Superior temporal gyrus (tissue), 1 donor: ENCODE results near the gene PTPRD.
A peak's percentile ranks its signal among the peaks of the same experiment; 100 is the strongest.

Experiments used
- DNase-seq: peaks from one replicate; pipeline ENCODE4 v3.0.0-alpha.2; 2016; ENCODE audit errors: extremely low spot score

PTPRD gene

DNA sequence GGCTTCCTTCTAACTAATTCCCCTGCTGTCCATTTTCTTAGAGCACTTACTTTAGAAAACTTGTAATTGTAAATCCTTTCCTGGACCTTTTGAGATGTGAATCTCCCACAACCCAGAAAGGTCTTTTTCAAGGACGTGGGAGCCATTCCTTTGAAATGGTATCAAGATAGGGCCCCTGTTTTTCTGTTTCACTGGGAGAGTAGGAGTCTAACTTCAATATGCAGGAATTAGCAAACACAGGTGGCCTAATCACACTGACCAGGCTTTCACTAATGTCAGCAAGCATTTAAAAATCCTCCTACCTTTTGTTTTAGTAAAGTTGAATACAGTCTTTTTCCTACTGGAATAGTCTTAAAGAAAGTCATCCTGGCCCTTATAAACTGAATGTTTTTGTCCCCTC lies 558.3 kb downstream of the PTPRD start:
- DNase-seq = no peak

DNA sequence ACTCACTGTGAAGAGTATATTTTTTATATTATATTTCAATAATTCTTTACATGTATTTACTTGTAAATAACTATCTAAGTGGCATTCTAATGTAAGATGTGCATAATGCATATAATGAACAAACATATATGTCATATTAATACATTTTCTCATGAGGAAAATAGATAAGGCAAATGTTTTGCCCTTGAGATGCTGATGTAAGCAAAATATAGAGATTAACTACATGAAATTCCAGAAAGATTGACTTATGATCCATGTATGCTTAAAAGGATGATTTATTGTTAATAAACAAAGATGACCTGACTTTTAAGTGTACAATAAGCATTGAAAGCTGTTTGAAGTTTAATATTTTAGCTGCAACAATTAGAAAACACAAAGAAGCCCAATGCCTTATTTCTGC lies 559.9 kb downstream of the PTPRD start:
- DNase-seq = no peak

DNA sequence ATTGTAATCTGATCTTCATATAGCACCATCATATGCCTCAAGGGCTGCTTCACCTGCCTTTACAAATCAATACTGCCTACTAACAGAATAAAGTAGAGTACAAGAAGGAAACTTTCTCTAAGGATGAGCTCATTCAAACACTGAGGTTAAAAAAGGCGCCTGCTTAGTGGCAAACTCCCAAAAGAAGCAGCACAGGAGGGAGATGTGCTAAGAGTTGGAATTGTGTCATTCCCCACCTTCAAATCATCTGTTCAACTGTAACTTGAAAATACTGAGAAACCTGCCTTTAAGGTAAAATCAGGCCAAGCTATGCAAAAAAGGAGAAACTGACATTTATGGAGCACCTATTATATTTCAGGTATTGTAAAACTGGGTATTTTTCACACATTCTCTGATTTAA lies 560.6 kb downstream of the PTPRD start:
- DNase-seq = peak; percentile 60

GRCh38 chr9:10050016-10050415 lies 562.8 kb downstream of the PTPRD start:
- no peak for DNase-seq

DNA sequence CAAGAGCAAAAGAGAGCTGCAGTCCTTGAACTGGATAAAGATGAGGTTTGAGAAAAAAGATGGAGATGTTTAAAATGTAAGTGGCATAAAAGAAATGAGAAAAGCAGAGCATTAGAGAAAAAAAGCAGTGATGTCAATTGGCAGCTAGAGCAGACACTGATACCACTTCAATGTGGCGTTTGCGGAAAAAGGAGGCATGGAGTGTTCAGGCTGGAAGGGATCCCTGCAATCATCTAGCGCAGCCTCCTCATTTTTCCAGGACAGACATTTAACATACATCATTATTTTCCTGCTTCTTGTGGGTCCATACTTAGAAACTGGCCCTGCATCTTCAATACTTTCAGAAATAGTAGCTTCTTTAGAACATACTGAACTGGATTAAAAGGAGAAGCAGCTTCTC lies 563.8 kb downstream of the PTPRD start:
- no peak for DNase-seq

- DNase-seq = no peak
Measured at GRCh38 chr9:10045598-10045997, 567.2 kb downstream of the PTPRD start.

GRCh38 chr9:10041726-10042229 lies 571.0 kb downstream of the PTPRD start:
- DNase-seq = peak; percentile 57

DNA sequence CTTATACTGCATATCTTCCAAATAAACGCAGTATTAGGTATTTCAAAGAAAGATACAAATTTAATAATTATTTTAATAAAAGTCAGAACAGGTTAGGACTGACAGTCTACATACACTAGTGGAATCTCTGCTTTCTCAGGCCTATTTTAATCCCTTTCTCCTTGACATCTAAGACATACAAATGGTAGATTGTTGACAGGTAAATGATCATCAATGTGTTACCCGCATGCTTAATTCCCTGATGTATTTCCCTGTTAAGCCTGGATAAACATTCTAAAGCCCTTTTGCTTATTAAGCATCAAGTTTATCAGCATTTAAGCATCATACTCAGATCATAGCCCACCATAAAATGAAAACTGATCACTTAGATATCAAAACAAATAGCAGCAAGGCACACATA lies 576.7 kb downstream of the PTPRD start:
- DNase-seq = no peak

DNA sequence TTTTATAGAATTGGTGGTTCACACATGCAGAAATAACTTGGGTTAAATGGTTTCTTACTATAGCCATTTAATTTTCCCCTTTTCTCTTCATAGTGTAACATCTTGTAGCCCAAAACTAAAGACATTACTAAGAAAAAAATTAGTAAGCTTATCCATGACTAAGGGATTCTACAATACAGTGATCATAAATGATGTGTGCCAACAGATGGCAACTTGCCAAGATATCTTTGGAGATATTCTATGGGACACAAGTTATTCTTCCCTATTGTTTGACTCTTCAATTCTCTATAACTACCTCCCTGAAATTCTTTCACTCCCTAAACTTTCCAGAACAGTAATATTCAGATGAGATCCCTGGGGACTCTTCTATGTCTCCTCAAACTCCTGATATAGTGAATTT lies 580.6 kb downstream of the PTPRD start:
- no peak for DNase-seq

DNA sequence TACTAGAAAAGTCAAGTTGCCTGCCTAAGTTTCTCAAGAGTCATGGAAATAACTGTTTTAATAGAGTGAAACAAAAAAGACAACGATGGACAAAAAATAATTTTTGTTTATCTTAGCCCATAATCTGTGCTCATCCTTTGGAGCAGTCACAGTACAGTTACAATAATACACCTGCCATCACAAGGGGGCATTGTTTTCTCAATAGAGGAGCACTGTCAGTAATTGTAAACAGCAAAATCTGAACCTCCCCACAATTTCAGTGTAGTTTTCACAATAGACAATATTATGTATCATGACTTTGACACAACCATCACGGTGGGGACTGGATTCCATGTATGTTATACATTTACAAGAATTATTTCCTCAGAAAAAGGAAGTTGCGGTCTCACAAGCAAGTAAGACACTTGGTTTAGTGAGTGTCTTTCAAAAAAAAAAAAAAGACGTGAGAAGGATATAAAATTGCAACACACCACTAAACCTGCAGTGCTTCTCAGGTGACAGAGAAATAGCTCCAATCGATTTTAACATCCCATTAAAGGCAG lies 586.3 kb downstream of the PTPRD start:
- DNase-seq = no peak

GRCh38 chr9:10015755-10016154 lies 597.0 kb downstream of the PTPRD start:
- no peak for DNase-seq

GRCh38 chr9:10014889-10015288 lies 597.9 kb downstream of the PTPRD start:
- no peak for DNase-seq

GRCh38 chr9:10009401-10009800 lies 603.4 kb downstream of the PTPRD start:
- no peak for DNase-seq

- no peak for DNase-seq
Measured at GRCh38 chr9:10008101-10008799, 604.6 kb downstream of the PTPRD start.

- no peak for DNase-seq
Measured at GRCh38 chr9:10007356-10007755, 605.4 kb downstream of the PTPRD start.

- no peak for DNase-seq
Measured at GRCh38 chr9:10005206-10005605, 607.6 kb downstream of the PTPRD start.

GRCh38 chr9:10003047-10003446 lies 609.8 kb downstream of the PTPRD start:
- no peak for DNase-seq

- DNase-seq = no peak
Measured at GRCh38 chr9:10000669-10001068, 612.1 kb downstream of the PTPRD start.

- DNase-seq = no peak
Measured at GRCh38 chr9:9998491-9999287, 614.1 kb downstream of the PTPRD start.

GRCh38 chr9:9997585-9997984 lies 615.2 kb downstream of the PTPRD start:
- DNase-seq = no peak

- no peak for DNase-seq
Measured at GRCh38 chr9:9996259-9996658, 616.5 kb downstream of the PTPRD start.

GRCh38 chr9:9992936-9993335 lies 619.9 kb downstream of the PTPRD start:
- DNase-seq = no peak

DNA sequence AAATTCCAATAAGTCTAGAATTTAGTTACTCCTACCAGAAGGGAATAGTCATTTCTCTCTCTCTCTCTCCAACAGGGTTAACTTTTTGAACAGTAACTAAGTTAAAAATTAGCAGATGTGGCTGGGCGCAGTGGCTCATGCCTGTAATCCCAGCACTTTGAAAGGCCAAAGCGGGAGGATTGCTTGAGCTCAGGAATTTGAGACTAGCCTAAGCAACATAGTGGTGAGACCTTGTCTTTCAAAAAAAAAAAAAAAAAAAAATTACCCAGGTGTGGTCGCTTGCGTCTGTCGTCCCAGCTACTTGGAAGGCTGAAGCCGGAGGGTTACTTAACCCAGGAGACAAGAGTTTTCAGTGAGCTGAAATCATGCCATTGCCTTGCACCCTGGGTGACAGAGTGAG lies 639.7 kb downstream of the PTPRD start:
- DNase-seq = no peak
